Measurements from ENCODE around the gene UBALD2.

The UBALD2 gene

DNA sequence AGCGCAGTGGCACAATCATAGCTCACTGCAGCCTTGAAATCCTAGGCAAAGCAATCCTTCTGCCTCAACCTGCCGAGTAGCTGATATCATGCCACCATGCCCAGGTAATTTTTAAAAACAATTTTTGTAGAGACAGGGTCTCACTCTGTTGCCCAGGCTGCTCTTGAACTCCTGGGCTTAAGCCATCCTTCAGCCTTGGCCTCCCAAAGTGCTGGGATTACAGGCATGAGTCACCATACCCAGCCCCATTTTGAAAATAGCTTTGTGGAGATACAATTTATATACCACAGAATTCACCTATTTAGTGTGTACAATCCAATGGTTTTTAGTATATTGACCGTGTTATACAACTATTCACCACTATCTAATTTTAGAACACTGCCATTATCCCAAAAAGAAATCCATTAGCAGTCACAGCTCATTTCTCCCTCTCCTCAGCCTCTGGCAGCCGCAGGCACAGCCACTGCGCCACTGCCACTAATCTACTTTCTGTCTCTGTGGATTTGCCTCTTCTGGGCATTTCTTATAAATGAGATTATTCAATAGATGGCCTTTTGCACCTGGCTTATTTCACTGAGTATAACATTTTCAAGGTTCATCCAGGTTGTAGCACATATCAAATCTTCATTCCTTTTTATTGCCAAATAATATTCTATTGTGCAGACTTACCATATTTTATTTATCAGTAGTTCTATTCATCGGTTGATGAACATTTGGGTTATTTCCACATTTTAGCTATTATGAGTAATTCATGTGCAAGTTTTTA, 31.4 kb upstream of the UBALD2 start:
- DNase-seq (ENCODE audit: low spot score), result no peak
- in situ Hi-C loops (cut with MboI; ENCODE audit: low pct_unique_long_range_greater_than_20kb, low sequenced_read_pairs, unreplicated experiment), result no loop called here
- TF ChIP-seq, protein P1, sequence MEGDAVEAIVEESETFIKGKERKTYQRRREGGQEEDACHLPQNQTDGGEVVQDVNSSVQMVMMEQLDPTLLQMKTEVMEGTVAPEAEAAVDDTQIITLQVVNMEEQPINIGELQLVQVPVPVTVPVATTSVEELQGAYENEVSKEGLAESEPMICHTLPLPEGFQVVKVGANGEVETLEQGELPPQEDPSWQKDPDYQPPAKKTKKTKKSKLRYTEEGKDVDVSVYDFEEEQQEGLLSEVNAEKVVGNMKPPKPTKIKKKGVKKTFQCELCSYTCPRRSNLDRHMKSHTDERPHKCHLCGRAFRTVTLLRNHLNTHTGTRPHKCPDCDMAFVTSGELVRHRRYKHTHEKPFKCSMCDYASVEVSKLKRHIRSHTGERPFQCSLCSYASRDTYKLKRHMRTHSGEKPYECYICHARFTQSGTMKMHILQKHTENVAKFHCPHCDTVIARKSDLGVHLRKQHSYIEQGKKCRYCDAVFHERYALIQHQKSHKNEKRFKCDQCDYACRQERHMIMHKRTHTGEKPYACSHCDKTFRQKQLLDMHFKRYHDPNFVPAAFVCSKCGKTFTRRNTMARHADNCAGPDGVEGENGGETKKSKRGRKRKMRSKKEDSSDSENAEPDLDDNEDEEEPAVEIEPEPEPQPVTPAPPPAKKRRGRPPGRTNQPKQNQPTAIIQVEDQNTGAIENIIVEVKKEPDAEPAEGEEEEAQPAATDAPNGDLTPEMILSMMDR (IDR thresholded peaks at IDR 0.05; ENCODE audit: extremely low read depth, insufficient read depth, missing control alignments), result no peak

DNA sequence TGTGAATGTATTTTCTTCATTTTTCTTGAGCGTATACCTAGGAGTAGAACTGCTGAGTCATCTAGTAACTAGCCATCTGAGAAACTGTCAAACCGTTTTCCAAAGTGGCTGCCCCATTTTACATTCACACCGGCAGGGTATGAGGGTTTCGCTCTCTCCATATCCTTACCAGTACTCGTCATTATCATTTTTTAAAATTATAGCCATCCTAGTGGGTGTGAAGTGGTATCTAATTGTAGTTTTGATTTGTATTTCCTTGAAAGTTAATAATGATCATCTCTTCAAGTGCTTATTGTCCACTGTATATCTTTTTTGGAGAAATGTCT, 30.8 kb upstream of the UBALD2 start:
- in situ Hi-C loops (cut with MboI; ENCODE audit: low pct_unique_long_range_greater_than_20kb, low sequenced_read_pairs, unreplicated experiment), result no loop called here
- DNase-seq (ENCODE audit: low spot score), result peak; percentile 48
- TF ChIP-seq, protein P1 (IDR thresholded peaks at IDR 0.05; ENCODE audit: extremely low read depth, insufficient read depth, missing control alignments), result no peak

DNA sequence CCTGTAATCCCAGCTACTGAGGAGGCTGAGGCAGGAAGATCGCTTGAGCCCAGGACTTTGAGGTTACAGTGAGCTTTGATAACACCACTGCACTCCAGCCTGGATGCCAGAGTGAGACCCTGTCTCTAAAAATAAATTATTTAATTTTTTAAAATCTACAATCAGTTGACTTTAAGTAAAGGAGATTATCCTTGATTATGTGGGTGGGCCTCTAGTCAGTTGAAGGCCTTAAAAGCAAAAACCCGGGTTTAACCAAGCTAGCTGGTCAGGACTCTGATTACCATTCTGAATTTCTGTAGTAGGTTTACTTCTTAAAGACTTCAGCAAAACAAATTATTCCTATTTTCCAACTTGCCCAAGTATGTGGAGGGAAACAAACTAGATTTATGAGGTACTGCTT, 29.3 kb upstream of the UBALD2 start:
- in situ Hi-C loops (cut with MboI; ENCODE audit: low pct_unique_long_range_greater_than_20kb, low sequenced_read_pairs, unreplicated experiment), result no loop called here
- DNase-seq (ENCODE audit: low spot score), result no peak
- TF ChIP-seq, protein P1 (IDR thresholded peaks at IDR 0.05; ENCODE audit: extremely low read depth, insufficient read depth, missing control alignments), result no peak

DNA sequence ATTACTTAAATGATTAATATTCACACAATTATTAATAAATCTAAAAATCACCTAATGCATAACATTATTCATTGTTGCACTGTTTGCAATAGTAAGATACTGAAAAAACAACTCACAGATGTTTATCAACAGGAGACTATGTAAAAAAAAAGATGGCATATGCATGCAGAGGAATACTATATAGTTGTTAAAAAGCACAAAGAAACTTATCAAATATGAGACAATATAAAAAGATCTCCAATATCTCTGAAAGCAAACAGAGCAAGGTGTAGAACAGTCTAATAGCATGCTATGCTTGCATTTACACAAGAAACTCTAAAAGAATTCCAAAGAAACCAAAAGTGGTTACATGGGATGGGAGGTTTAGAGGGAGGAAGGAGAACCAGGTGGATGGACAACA, 28.5 kb upstream of the UBALD2 start:
- TF ChIP-seq, protein P1 (IDR thresholded peaks at IDR 0.05; ENCODE audit: extremely low read depth, insufficient read depth, missing control alignments), result no peak
- in situ Hi-C loops (cut with MboI; ENCODE audit: low pct_unique_long_range_greater_than_20kb, low sequenced_read_pairs, unreplicated experiment), result no loop called here
- DNase-seq (ENCODE audit: low spot score), result no peak

DNA sequence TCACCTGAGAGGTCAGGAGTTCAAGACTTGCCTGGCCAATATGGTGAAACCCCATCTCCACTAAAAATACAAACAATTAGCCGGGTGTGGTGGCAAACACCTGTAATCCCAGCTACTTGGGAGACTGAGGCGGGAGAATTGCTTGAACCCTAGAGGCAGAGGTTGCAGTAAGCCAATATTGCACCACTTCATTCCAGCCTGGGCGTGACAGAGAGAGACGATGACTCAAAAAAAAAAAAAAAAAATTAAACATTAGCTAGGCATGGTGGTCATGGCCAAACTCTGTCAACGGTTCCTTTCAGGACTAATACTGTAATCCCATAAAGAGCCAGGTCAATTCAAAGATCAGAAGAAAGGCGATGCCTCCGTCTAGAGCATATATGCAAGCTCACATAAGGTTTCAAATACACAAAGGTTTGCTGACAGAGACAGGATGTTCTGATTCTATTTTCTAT, 27.3 kb upstream of the UBALD2 start:
- in situ Hi-C loops (cut with MboI; ENCODE audit: low pct_unique_long_range_greater_than_20kb, low sequenced_read_pairs, unreplicated experiment), result no loop called here
- DNase-seq (ENCODE audit: low spot score), result no peak
- TF ChIP-seq, protein P1 (IDR thresholded peaks at IDR 0.05; ENCODE audit: extremely low read depth, insufficient read depth, missing control alignments), result no peak

DNA sequence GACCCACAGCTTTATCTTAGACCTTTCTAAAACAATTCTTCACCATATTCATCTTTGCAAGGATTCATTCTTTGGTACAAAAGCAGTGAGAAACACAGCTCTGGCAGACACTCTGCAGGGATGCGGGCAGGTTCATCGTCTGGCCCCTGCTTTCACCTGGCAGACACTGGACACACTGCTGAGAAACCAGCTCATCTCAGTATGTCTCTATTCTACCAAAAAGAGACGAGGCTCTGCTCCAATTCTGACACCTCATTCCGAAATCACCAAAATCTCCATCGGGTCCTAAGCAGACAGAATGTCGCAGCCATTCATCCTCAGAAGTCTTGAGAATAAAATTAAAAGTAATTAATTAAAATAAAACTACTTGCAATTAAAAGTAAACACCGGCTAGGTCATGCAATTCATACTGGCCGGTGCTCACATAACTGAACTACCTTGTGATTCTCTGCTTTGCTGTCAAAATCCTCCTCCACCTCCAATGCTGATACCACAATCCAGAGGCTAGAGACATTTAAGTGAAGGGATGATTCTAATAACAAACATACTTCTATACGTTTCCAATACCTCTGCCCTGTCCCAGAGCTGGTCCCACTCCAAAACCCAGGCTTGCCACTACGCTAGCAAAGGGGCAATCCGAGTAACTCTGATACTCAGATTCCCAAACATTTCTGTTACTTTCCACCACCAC, 26.2 kb upstream of the UBALD2 start:
- DNase-seq (ENCODE audit: low spot score), result no peak
- in situ Hi-C loops (cut with MboI; ENCODE audit: low pct_unique_long_range_greater_than_20kb, low sequenced_read_pairs, unreplicated experiment), result no loop called here
- TF ChIP-seq, protein P1 (IDR thresholded peaks at IDR 0.05; ENCODE audit: extremely low read depth, insufficient read depth, missing control alignments), result no peak
